GM19193 (cell line): ENCODE results near the gene RREB1.

ENCODE experiments used
- POLR2A ChIP-seq: IDR thresholded peaks from 4 replicates; pipeline ENCODE4 v1.6.1; 2011; ENCODE audit not compliant: insufficient read depth, insufficient read length; ENCODE audit errors: extremely low read depth

The RREB1 gene

GRCh38 chr6:7129360-7129759 is 21.6 kb downstream of the RREB1 start:
- TF ChIP-seq POLR2A = no peak

- no peak for TF ChIP-seq POLR2A
Measured at GRCh38 chr6:7129784-7130569, 22.2 kb downstream of the RREB1 start.

DNA sequence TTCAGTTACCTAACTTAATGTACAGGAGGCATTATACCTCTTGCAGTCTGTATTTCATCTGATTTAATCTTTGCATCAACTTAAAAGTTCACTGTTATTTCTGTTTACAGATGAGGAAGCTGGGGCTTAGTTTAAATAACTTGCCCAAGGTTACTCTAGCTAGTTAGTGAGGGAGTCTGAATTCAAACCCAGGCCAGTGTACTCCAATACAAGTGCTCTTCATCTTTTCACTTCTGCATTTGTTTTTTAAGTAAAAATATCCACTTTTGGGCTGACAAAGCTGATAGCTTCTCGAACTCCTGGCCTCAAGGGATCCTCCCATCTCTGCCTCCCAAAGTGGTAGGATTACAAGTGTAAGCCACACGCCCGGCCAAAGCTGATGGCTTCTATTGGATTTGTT is 23.6 kb downstream of the RREB1 start:
- TF ChIP-seq POLR2A = no peak

- TF ChIP-seq POLR2A = no peak
Measured at GRCh38 chr6:7132398-7133035, 24.8 kb downstream of the RREB1 start.

DNA sequence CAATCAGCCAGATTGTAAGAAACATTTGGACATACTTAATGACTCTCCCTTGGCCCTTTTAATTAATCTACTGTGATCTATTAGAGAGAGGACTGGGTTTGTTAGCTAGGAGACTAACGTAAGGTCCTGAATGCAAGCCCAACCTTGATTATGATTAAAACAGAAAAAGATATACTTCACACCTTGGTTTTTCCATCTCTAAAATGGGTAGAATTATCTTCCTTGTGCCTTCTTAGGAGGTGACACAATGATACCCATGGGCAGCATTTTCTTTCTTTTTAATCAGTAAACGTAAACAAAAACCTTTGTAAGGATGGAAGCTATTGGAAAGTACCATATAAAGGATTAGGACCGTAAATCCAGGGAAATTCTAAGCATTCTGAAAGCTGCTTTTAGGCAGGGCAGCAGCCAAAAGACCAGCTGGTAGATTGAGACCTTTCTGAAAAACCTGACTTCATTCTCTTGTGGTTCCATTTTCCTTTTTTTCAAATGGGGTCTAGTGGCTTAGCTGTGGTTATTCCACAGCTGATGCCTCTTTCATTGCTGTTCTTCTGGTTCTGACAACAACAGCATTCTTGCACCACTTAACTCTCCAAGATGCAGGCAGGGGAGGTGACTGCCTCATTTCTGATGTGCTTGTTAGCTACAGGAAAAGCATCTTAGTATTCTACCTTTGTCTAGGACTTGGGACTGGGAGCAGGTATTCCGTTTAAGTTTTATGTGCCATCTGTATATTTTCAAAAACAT is 27.4 kb downstream of the RREB1 start:
- no peak for TF ChIP-seq POLR2A

DNA sequence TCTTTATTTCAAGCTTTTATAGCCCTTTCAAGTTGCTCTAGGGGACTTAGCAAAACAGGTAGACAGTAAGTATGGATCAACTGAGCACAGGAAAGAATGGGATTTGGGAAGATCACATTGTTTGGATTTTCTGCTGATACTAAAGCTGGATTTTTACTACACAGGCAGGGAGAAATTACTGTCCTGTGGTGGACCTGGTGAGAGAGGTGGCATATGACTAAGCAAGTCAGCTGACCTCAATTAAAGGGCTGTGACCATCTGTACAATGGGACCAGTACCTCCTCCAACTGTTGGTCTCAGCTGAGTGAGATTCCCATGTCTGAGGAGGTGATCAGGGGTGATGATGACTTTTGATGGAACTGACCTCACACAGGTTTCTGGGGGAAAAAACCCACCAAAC is 28.0 kb downstream of the RREB1 start:
- TF ChIP-seq POLR2A = no peak

DNA sequence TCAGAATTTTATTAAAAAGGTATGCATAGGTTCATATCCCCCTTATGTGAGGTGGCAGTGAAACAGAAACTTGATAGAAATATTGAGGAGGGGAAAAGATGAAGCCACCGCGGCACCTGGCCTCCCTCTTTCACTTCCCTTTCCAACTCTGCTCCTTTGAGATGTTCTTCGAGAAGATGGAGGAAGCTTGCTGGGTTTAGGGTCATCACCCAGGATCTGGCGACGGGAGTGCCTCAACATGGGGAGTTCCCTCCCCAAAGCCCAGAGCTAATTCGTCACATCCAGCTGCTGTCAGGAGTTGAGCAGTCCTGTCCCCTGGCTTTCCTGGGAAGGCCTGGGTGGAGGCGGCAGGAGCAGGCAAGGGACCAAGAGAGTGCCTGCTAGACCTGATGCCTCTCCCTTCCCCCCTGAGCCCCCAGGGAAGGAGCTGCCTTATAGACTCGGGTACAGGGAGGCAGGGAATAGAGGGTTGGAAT is 29.1 kb downstream of the RREB1 start:
- TF ChIP-seq POLR2A = peak; percentile 4

- peak; percentile 55 for TF ChIP-seq POLR2A
Measured at GRCh38 chr6:7137335-7138045, 29.7 kb downstream of the RREB1 start.

DNA sequence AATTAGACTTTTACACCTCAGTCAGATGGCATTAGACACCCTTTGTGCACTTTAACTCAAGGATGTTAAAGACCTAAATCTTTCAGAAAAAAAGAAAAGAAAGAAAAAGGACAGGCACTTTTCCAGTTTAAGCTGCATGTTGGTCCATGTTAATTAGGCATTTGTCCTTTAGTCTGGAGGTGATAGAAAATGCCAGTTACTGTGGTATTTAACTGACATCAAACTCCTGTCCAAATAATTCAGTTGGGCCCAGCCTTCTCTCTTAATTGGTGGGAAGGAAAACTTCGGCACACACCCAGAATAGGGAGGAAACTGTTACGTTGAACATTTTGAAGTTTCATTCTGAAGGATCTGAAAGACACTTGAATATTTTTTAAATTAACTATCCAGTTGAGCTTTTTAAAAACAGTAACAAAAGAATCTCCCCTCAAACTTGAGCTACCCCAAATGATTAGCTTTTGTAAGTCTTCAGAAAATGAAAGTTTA is 30.3 kb downstream of the RREB1 start:
- no peak for TF ChIP-seq POLR2A

DNA sequence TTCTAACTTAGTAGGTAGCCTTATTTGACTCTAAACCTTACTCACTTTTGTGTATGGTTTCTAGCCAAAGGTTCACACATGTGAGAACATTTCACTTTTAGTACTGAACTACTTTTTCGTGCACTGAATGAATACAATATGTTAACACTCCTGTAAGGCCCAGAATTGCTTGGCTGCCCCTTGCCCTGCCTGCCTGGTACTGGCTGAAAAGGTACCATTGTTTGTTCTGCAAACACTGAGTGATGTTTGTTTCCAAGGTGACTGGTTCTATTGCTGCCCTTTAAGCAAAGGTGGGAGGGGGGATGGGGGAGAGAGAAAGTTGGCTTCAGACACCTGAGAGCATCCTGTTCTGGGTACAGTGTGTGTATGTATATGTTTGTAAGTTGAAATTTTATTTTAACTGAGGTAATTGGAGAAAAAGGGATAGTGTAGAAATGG is 31.2 kb downstream of the RREB1 start:
- no peak for TF ChIP-seq POLR2A

DNA sequence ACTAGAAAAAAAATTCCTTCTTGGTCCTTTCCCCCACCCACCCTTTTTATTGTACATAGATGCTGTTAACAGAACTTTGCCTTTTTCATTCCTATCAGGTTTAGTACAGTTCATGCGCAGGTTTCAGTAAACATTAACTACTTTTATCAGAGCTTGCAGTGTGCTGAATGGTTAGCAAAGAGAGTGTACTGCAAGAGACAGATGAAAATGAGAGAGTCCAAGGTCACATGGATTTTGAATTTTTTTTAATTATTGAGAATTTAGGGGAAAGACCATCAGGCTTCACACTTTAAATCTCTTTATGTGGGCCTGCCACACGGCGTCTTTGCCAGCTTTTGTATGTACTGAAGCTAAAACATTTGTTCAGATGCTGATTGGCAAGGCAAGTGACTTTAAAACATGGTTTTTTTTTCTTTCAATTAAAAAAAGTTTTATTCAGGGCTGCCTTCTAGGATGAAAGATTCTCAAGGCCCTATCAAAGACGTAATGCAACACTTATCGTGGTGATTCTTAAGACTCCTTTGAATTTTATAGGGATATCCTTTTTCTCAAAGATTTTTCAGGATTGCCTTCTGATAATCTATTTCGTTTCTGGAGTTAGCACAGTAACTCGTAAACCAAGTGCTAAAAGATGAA is 32.2 kb downstream of the RREB1 start:
- no peak for TF ChIP-seq POLR2A

- TF ChIP-seq POLR2A = peak; percentile 74
Measured at GRCh38 chr6:7140631-7141378, 33.0 kb downstream of the RREB1 start.

DNA sequence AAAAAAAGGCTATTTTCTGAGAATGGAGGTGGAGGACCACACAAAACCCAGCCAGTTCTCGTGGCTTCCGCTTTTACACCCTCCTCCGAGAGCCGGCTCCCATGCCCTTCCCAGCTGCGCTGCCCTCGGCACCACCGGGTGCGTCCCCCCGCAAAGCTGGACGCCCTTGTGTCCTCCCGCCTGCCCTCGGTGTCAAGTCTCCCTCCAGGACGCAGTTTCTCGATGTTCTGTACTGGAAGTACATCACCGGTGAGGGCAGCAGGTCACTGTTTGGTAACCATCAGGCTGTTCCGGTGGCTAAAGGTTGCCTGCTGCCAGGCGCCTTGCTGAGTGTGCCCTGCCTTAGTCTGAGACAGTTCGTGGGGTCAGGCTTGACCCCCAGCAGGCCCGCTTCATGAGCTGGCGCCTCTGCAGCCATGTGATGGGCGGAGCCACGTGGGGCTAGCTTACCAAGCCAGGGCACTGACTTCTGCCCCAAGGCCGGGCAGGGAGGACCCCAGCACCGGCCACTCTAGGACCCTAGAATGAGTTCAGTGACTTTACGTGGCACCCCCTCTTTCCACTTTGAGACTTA is 34.6 kb downstream of the RREB1 start:
- TF ChIP-seq POLR2A = no peak
